Measurements from ENCODE around the gene DNAH10.

Gene DNAH10

DNA sequence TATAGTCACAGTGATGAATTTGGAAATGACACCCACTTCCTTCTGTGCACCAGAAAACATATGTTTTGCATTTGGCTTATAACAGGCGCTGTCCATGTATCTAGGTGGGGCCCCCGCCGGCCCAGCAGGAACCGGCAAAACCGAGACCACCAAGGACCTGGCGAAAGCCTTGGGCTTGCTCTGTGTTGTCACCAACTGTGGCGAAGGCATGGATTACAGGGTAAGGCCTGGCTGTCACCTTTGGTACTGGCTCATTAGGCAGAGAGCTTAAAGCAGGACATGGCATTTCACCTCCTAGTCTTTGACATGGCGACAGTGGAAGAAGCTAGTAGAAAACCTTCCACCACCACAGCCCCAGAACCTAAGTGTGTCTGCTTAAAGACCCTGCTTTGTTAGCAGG is 85.8 kb downstream of the DNAH10 start:
- DNase-seq, result no peak

DNA sequence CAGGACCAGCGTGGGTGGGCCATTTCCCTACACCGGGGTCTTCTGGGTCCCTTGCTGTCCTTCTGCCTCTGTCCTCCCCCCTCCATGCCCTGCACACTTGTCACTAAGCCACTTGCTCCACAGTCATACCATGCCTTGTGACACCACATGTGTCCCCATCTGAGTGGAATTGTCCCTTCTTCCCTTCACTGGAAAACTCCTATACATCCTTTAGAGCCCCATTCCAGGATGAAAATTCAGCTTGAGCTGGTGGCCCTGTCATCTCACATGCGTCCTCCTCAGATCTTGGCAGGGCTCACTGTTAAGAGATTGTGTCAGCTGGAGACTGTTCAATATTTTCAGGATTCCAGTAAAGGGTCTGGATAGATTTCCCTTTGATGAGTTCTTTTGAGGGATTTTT is 87.4 kb downstream of the DNAH10 start:
- DNase-seq, result no peak

DNA sequence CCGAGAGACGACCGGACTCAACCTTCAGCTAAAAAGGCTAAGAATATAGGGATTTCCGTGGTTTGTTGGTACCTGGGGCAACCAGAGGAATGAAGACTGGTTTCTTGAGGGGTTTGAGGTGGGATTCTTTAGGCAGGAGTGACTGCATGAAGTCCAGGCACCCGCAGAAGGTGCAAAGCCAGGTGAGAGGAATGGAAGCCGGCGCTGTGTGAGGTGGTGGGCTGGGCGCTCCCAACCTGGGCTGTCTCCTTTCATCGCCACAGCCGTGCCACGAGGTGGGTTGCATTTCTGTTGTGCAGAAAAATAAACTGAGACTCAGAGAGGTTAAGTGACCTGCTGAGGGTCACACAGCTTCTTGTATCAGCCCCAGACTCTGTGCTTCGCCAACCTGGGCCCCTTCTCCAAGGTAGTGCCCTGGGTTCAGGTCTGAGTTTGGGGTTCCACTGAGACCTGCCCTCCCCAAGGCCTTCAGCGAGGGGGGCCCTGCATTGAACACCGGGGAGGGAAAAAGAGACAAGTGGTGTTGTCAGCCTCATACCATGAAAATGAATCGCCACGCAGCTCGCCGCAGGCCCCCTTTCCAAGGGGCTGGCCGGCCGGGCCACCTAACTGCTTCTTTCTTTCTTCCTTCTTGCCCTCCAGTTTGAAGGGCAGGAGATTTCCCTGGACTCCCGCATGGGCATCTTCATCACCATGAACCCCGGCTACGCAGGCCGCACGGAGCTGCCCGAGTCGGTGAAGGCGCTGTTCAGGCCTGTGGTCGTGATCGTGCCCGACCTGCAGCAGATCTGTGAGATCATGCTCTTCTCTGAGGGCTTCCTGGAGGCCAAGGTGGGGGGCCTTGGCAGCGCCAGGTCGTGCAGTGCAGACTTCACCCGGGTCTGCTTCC is 88.4 kb downstream of the DNAH10 start:
- DNase-seq, result no peak

DNA sequence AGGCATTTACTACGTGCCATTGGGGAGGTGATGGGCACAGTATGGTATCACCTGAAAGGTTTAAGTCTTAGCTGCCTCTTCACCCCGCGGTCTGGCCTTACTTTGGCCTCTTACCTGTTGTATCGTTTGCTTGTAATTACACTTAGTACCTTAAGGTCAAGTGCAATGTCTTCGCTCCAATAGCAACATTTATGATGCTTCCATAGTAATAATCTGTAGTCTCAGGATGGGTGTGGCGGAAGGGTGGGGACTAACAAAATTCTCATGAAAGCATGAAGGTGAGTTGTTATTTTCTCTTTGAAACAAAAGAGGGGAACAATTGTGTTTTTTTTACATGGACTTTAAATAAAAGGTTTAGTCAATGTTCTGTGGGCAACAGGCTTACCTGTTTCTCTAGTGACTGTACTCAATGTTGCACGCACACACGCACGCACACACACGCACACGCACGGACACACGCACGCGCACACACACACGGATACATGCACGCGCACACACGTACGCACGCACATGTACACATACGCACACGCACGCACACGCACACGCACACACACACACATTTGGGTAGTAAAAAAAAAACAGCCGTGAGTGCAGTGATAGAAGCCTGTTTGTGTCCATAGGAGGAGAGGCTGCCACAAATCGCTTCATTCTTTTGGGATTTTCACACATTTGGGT is 91.4 kb downstream of the DNAH10 start:
- no peak for DNase-seq

DNA sequence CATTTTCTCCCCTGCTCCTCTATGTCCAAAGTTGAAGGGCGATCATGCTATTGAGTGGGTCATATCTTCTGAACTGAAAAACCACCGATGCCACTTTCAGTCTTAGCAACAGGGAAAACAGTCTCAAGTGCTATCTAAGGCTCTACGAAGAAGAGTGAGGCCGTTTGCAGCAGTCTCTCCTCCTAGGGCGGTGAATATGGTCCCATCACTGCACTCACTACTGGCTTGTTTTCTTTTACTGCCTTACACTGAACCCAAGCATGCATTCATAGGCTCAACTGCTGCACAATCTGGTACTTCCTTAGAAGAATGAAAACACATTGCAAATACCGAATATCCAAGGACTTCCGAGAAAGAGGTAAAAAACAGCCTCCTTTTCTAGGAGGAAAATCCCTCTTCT is 92.1 kb downstream of the DNAH10 start:
- no peak for DNase-seq

DNA sequence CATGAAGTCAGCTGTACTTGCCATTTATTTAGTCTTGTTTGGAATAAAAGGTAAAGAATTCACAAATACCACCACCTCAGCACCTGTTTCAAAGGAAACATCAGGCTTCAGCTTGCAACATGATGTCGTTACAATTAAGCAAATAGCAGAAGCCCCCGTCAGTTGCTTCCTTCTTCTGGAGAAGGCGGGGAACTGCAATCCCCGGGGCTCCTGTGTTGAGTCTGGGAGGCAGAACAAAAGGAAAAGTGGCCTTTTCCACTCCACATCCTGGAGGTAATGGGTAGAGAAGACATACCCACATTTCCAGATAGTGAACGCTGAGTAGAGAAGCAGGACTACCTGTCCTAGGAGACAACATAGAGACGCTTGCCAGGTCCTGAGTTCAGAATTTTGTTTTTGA is 92.8 kb downstream of the DNAH10 start:
- no peak for DNase-seq

DNA sequence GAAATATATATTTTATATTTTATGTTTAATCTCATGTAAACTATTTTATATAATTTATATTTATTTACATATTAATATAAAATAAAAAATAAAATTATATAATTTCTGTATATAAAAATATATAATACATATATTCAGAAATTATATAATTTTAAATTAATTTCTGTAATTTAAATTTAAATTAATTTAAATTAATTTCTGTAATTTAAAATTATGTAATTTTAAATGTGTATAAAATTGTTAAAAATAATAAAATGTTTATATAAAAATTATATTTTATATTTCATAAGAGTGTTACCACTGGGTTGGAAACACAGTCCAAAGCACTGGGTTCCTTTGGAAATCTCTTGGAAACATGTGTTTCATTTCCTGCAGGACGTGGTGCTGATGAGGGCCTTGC is 94.6 kb downstream of the DNAH10 start:
- no peak for DNase-seq

DNA sequence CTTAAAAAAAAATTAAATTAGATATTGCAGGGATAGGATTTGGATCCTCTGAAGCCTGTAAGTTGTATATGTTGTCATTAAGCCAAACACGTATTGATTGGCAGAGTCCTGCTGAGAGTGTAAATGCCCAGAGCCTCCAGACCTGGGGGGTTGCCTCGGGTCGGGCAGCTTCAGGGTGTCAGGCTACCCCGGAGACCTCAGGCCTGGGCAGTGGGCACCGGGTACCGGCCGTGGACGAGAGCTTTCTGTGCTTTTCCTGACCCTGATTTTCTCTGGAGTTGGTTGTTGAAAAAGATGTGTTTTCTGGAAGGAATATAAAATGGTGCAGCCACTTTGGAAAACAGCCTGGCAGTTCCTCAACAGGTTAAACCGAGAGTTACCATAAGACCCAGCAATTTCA is 96.1 kb downstream of the DNAH10 start:
- no peak for DNase-seq

DNA sequence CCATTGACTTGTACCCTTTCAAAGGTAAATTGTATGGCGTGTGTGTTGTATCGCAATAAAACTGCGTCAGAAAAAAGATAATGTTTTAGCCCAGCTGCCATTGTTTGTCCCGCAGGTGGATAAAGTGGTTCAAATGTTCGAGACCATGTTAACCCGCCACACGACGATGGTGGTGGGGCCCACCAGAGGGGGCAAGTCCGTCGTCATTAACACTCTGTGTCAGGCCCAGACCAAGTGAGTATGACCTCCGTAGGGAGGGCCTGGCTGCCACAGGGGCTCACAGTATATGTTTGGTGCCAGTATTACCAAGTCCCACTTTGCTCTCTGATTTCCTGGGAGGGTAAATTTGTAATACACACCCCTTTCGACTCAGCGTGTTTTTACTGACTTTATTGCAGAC is 96.9 kb downstream of the DNAH10 start:
- DNase-seq, result no peak

DNA sequence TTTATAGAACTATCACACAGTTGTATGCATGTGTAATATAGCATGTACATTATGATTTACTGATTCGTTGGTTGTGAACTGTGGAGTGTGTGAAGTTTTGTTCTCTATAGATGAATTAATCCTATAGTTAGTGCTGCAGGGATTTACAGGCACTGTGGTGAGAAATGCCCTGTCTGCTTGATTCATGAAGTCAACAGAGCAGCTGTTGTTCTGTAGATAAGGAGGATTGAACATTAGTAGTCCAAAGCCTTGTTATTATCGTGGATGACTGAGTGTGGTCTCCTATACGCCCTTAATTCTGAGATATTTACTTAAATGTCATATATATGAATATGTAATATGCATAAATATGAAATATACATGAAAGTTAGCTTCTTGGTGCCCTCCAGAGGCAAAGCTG is 98.3 kb downstream of the DNAH10 start:
- no peak for DNase-seq

DNA sequence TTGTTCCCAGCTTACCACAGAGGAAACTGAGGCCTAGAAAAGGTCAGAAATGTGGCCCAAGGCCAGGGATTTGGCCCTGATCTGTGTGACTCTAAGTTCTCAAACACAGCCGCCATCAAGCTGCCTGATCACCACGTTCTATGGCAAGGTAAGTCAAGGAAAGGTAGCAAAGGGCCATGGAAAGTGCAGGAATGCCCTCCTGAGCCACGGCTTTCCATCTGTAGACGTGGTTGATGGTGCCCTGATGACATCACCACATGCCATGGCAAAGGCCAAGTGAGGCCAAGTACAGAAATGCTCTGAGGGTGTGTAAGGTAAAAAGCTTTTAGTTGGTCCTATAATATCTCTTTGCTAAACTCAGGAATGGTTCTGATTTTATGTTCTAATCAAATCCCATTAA is 99.3 kb downstream of the DNAH10 start:
- DNase-seq, result no peak

DNA sequence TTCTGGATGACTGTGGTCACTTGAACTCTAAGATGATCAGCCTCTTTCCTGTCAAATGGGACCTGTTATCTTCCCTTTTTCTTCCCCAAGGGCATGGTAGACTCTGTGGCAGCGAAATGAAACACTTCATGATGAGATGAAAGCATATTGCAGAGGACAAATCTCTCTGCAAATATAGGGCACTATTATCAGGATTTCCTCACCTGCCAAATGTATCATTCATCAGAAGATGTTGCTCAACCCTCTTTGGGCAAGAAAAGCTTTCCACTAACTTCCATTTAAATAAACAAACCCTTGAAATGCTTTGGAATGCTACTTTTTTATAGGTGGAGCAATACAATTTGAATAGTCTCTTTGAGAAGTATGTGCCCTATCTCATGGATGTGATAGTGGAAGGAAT is 105.0 kb downstream of the DNAH10 start:
- DNase-seq, result no peak

DNA sequence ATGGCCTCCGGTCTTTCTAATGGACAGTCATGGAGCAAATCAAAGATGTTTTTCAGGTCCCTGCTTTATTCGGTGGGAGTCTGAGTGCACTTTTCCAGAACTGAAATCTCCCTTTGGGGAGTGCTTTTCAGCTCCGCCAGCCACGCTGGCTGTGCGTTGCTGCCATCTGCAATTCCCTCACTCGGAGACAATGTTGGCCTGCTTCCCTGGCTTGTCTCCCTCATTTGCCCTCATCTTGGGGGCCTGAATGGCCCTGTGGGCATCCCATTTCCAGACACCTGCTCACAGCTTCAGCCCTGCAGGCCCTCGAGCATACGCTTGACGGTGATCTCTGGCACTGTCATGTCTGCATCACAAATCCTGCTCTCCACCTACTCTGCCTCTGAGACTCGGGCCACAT is 106.7 kb downstream of the DNAH10 start:
- no peak for DNase-seq

DNA sequence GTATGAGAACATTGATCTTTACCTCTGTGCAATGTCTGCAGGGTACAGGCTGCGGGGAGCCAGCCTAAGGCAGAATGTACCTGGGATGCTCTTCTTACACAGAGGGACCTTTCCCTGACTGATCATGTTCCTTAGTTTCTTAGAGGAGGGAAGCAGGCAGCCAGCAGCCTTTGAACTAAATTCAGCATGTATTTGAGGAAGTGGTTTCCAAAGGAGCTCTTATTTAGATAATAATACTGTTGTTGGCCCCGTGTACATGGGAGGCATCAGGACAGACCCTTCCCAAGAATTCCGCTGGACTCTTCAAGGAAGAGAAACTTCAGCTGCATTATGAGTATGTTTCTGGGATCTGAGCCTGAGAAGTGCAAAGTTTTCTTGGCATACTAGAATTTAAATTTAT is 111.7 kb downstream of the DNAH10 start:
- no peak for DNase-seq

DNA sequence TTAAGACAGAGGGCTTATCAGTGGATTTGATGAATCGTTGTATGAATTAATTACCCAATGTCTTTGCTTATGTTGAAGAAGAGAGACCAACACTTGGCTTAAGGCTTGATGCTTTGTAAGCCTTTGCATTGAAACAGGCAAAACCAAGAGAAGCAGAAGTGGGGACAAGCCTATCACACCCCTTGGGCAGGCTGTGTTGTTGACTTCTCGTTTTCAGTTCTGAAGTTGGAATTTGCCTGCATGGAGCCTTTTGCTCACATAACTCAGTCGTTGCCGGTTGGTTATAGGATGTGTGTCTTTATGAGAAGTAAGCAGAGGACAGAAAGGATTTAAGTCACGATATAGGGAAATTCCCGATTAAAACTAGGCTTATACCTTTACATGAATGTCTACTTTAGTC is 115.9 kb downstream of the DNAH10 start:
- DNase-seq, result no peak

DNA sequence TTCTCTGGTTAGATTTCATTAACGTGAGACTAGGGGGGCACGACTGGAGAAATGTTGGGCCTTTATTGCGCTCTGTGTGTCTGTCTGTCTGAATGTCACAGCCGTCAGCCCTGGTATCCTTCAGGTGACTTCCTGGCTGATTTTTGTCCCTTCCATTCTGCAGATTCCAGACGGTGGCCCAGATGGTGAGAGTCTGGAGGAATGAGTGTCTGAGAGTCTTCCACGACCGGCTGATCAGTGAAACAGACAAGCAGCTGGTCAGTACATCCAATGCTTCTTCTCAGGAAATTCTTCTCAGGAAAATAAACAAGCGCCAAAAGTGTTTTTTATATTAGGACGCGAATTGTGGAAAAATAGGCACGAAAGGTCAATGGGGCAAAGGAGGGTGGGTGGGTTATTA is 117.0 kb downstream of the DNAH10 start:
- no peak for DNase-seq

DNA sequence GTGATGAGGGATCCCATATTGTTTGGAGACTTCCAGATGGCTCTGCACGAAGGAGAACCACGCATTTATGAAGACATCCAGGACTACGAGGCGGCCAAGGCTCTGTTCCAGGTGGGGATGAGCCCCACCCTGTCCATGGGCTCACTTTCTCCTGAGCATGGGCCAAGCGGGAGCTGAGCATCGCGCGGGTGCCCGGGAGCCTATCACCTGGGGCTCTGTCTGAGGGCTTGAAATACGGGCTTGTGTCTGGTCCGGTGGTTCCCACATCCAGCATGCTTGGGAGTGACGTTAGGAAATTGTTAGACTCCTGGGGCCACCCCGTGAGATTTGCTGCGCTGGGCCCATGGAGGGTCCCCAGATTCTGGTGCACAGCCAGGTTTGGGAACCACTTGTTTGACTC is 117.6 kb downstream of the DNAH10 start:
- no peak for DNase-seq

DNA sequence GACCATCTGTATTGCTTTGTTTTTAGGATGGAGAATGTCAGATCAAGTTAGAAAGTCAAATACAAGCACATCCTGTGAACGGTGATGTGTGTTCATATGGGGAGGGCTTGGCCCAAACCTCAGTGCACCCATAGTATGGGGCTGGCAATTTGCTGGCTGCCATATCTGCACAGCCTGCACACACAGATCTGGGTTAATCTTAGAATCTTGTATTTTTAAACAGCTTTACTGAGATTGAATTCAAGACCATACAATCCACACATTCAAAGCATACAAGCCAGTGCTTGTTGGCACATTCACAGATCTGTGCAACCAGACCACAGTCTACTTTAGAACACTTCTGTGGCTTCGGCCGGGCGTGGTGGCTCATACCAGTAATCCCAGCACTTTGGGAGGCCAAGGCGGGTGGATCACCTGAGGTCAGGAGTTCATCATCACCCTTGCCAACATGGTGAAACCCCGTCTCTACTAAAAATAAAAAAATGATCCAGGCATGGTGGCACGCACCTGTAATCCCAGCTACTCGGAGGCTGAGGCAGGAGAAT is 120.1 kb downstream of the DNAH10 start:
- no peak for DNase-seq

DNA sequence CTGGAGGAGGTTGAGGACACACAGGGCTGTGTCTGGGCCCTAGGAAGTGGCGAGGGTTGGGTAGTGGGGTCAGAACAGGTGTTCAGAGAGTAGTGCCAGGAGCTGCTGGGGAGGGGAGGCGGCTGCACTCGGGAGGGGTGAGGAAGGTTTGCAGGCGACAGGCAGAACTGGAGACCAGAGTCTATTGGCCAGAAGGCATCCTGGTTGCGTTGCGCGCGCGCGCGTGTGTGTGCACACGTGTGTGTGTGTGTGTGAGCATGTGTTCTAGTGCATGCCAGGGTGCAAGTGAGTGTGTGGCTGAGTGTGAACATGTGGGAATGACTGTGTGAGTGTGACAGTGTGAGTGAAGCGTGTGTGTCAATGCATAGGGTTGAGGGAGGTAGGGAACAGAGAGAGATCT is 124.2 kb downstream of the DNAH10 start:
- DNase-seq, result no peak

DNA sequence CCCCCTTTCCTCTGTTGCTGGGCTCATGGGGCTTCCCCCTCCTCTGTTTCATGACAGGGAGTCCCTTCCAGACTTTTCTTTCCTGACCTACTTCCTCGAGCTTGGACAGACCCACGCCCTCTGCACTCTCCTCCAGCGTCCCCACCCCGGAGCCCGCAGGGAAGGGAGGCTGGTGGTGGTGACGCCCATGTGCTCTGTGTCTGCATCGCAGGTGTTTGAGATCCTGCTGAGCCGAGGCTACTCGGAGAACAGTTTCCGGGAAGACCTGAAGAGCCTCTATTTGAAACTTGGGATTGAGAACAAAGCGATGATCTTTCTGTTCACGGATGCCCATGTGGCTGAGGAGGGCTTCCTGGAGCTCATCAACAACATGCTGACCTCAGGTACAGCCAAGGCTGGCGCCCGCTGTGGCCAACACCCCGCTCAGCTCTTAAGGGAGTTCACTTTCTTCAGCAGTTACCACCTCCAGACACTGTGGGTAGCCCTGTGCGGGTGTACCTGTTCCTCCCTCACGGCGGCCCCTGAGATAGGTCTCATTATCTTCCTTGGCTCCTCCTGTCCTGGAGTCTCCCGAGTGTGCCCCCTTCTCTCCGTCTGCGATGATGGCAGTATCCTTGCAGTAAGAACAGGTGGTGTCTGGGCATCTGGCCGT is 125.0 kb downstream of the DNAH10 start:
- DNase-seq, result no peak

DNA sequence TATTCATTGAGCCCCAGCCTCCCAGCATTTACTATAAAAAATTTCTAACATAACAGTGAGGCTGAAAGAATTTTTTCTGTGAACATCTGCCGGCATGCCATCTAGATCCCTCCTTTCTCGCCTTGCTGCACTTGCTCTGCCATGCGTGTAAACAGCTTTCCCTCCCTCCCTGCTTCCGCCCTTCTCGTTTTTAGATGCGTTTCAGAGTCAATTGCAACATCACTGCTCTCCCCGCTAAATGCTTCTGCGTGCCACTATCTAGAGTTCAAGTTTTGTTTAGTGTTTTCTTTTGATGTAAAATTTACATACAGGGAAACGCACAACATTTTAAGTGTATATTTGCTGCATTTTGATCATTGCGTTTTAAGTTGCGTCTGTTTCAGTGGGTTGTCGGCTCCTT is 126.9 kb downstream of the DNAH10 start:
- no peak for DNase-seq

DNA sequence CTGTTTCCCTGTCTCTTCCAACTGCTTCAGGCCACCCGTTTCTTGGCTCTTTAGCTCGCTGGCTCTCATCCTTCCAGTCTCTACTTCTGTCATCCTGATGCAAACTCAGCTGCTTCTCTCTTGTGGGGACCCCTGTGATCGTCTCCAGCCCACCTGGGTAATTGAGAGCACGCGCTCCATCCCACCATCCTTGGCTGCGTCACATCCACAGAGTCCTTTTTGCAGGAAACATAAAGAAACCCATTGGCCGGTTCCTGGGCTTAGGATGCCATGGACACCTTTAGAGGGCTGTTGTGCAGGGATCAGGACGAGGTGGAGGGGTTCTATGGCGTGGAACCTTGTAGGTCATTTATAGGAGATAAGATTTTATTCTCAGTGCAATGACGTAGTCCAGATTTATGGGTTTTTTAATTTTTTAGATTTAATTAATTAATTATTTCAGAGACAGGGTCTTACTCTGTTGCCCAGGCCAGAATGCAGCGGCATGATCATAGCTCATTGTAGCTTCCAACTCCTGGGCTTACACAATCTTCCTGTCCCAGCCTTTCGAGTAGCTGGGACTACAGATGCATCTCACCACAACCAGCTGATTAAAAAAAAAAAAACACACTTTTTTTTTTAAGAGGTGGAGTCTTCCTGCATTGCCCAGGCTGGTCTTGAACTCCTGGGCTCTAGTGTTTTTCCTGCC is 127.9 kb downstream of the DNAH10 start:
- DNase-seq, result no peak

DNA sequence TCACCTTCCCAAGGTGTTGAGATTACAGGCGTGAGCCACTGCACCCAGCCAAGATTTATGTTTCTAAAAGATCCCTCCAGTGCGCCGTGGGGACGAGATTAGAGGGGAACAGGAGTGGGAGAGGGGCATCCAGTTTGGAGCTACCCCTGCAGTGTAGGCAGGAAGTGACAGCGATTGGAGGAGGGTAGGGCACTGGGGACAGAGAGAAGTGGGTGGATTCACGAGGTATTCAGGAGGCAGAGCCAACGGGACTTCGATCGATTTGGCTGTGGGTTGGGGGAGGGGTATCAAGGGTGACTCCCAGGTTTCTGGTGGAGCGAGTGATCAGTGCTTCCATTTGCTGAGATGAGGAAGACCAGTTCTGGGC is 128.4 kb downstream of the DNAH10 start:
- no peak for DNase-seq
